DLD1 (cell line): Measurements from ENCODE around the gene ZNF90.
"Not testable (repeated sequence)": the region's sequence is repeated elsewhere in the genome, so short reads cannot be mapped to it uniquely, and the experiment has no call there.

Experiments
- in situ Hi-C: cut with HindIII; loops from 2 replicates; pipeline ENCODE4 v1.10.0; 2017; ENCODE audit warnings: low sequenced_read_pairs

The ZNF90 gene

DNA sequence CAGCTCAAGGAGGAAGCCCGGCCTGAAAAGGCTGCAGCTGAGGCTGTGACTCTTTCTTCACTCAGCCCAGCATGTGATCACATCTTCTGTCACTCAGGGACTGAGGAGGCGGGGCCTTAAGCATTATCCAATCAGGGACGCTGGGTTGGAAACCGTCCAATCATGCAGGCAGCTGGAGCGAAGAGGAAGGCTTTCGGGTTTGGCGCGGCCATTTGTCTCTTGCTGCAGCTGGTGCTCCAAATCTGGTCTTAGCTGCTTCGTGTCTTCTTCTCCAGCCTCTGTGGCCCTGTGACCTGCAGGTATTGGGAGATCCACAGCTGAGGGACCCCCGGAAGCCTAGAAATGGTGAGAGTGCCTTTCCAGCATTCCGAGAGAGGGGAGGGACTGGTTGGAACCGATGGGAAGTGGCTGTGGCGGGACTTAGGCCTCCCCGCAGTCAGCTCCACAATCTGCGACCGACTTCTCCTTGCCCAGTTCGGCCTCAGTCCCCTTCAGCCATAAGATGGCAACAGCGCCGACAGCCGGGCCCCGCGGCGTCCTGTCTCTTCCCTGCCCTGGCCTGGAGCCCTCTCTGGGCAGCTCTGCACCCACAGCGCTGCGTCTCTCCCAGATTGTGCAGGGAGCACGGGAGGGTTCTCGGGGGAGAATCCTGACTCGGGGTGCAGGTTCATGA is at the start of gene ZNF90:
ZNF90 (plus strand) TSS at position 210 of the 673 bp plus-strand sequence; CDS start at position 343, 133 bp downstream.
- in situ Hi-C loops: no loop called here

DNA sequence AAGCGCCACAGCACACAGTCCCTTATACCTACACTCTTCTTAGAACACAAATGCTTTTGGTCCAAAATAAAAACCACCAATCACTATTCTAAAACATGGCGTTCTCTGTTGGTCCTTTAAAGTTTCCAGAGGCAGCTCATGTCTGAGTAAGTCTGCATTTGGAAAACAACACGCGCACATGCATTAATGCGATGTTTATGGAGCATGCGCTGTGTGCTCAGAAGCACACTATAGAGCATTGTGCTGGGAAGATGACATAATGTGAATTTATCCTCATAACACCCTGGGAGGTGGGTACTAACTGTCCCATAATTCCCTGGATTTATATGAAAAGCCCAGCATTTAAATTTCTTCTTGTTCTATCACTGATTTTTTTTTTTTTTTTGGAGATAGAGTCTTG is 49.2 kb upstream of the ZNF90 start:
- in situ Hi-C loops: no loop called here

DNA sequence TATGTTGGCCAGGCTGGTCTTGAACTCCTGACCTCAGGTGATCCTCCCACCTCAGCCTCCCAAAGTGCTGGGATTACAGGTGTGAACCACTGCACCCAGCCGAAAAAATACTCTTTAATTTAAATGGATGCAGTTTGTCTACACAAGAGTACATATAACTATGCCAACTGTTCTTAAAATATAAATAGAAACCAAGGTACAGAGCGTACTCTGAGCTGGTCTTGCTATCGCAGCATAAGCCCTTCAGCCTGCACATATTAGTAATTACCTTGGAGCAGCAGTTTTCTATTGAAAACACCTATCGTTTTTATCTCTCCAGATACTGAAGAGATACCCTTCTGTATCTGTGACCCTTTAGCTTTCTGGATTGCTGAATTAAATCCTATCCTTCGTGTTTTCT is 41.9 kb upstream of the ZNF90 start:
- in situ Hi-C loops: no loop called here

DNA sequence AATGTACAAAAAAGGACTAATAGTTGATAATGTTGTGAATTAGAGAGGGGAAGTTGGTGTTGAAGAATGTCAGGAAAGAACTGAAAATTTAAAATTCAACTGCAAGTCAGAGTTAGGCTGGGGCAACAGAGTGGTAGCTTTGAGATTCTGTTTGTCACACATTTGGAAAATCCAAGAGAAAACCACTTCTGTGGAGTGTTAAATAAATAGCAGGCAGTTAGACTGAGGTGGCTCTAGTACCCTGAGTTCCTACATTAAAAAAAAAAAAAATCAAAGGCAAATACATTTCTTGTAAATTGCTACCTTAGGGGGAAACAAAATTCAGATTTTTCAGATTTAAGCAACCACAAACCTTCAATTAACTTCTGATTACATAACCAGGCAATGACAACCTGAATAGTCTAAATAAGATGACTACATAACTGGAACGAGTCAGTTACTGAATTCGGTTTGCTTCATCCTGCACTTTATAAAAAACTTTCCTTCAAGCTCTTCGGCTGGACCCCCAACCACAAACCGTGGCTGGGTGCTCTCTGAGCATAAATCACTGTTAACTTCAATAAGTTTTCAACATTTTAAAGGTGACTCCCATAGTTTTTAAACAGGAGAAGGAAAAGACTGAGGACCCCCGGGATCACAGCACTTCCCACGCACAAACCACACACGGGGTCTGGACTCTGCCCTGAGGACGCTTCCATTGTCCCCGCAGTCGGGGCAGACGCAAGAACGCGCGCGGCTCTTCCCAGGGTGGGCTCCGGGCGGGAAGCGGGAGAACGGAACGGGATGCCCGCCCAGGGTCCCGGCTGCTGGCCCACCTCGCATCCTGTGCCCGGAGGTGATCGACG is 39.2 kb upstream of the ZNF90 start:
- in situ Hi-C loops: no loop called here

DNA sequence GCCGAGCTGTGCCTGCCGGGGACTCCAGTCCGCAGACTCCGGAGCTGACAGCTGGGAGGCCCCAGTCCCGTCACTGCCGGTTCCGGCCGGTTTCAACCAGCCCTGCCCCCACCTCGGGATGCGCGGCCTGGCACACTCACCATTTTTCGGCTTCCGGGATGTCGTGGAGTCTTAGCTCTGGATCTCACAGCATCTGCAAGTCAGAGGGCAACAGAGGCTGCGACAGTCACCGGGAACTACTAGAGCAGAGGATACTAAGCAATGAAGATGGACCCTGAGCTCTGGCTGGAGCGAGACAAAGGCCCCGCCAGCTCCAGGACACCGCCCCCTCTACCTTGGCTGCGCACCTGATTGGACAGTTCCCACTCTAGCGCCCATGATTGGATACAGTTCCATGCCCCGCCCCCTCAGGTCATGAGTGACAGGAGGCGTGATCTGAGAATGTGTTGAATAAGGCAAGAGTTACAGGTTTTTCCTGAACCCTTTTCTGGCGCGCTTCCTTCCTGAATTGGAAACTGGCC is 38.5 kb upstream of the ZNF90 start, which contains the start of gene ZNF682:
ZNF682 (minus strand) TSS at position 303 of the 521 bp plus-strand sequence; CDS start at position 143, 160 bp downstream.
- in situ Hi-C loops: no loop called here

DNA sequence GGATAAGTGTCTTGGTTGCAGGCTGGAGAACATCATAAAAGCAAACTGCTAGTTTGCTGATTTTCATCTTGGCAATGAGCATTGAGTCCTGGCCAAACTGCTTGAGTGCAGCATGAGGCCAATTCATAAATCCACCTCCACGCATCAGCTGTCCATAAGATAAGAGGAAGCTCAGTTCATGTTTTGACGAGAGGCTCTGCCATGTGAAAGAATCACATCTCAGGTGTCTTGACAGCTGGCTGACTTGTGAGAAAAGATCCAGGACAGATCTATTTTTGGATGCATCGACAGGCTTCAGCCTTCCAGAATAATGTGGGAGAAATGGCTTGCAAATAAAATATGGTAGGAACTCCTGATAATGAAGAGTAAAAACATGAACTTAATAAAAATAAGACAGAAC is 33.1 kb upstream of the ZNF90 start:
- in situ Hi-C loops: no loop called here

DNA sequence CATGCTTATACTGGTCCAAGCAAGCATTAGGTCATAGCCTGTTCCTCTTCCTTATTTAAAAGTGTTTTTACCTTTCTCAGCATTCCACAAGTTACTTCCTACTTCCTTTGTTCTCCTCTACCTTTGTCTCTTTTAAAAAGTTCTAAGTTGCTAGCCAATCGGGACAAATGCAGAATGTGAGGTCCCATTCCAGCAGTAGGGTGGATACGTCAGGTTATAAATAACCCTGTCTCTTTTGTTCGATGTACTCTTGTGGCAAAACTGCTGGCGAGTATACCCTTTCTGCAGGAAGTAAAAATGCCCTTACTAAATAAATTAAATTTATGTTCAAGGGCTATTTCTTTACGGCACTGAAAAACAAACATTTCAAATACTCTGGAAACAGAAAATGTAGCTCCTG is 32.1 kb upstream of the ZNF90 start:
- in situ Hi-C loops: not testable (repeated sequence)

DNA sequence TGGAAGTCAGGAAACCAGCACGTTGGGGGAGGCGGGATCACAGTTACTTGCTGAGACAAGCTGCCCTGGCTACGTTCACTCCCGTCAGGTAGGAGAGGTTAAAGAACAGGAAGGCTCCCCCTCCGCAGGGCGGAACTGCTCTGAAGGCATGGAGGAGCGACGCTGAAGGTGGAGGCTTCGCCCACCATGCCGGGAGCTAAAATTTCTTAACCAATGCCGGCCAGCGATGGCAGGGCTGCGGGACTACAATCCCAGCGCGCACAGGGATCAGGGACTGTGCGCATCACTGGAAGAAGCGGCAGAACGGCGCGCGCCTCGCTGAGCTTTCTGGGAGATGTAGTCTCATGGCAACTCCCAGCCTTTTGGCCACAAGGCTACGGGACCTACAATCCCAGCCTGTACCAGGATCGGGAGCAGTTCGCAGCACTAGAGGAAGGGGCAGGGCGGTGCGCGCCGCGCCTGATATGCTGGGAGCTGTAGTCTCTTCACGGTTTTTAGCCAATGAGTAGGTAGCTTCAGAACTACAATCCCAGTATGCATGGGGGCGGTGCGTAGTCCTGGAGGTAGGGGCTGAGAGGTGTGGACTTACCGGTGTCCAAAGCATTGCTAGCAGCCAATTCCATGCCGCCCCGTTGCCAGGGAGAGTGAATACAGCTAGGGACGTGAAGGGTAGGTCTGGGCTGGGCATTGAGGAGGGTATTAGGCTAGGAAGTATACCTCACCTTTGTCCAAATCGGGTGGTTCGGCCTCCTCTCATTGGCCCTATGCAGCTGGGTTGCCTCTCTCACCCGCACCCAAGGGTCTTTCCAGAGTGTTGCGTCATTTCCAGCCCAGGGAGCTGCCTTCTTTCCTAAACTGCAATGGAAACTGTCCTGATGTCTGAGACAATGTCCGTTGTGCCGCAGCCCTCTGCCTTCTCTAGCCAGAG is 25.7 kb upstream of the ZNF90 start:
- in situ Hi-C loops: no loop called here

DNA sequence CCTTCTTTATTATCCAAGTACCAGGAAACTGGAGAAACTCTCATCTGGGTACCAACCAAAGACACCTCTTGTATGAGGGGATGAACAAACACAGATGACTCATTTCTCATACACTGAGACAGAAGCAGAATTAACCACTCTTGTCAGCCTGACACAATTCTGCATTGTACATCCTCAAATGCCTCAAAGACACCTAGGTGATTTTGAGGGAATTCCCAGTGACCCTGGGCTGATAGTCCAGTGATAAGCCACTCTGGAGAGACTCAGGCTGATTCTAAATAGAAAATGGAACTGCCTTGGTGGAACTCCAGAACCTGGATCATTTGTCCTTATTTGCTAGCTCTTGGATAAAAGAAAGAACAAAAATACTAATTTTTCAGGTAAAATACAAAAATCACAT is 19.1 kb upstream of the ZNF90 start:
- in situ Hi-C loops: not testable (repeated sequence)

DNA sequence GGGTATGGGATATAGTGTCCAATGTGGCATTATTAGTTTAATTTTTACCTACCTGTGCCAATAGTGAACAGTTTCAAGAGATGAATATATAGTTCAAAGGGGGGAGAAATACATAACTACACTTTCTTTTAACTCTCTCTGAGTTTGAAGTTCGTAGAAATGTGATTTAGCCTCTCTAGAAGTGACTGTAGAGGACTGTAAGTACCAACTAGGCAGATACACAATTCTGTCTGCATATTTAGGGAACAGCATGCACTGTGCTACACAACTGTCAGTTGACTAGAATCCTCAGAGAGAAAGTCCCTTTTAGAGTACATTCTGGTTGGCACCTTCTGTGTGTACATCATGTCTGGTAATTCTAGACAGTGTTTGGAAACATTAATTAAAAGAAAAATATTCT is 17.5 kb upstream of the ZNF90 start:
- in situ Hi-C loops: no loop called here

DNA sequence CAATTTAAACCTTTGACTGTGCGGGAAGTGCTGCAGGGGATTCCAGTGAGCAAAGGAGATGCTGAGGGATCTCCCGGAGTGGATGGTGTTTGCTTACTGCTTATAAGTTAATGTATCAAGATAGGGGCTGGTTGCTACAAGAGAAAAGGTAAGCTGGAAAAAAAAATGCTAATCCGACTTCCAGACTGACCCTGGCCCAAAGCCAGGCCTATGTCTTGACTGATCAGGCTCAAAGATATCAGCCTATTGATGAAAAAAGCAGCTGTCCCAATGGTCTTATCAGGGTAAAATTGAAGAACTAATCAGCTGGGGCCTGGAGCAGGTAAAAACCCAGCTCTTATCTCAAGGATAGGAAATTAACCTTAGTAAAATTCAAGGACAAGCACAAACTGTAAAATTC is 10.9 kb upstream of the ZNF90 start:
- in situ Hi-C loops: no loop called here

DNA sequence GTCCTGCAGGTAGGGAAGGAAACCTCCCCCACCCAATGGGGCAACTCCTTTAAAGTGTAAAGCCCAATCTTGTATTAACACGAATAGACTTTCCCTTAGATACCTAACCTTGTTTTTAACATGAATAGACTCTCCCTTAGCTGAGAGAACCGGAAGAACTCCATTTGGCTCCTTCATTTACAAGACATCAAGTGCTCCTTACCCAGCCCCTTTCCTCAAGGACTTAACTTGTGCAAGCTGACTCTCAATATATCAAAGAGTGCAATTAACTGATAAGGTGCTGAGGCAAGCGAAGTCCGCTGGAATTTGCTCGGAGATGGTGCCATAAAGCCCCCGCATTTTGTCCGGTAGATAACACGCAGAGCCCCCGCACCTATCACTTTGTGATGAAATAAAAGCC is 9.9 kb upstream of the ZNF90 start:
- in situ Hi-C loops: no loop called here

DNA sequence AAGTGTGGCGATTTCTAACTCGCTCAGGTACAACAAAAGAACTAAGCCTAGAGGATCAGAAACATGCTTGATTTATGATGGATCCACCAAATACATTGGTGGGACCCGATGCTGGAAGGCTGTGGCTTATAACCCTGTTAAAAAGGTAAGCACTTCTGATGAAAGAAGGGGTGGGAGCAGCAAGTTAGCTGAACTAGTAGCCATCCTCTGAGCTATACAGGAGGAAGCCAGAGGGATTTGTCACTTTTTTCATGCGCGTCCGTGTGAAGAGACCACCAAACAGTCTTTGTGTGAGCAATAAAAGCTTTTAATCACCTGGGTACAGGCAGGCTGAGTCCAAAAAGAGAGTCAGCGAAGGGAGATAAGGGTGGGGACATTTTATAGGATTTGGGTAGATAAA is 9.2 kb upstream of the ZNF90 start:
- in situ Hi-C loops: not testable (repeated sequence)

DNA sequence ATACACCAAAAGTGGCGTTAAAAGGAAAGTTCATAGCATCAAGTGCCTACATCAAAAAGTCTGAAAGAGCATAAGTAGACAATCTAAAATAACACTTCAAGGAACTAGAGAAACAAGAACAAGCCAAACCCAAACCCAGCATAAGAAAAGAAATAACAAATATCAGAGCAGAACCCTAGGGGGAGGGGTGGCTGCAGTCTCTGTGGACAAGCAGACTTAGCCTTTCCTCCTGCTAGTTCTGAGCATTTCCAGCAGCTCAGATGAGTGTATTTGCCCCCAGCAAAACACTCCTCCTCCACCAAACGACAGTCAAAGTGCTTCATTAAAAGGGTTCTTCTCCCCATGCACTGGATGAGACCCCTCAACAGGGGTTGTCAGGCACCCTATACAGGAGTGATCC is 7.1 kb upstream of the ZNF90 start:
- in situ Hi-C loops: no loop called here

DNA sequence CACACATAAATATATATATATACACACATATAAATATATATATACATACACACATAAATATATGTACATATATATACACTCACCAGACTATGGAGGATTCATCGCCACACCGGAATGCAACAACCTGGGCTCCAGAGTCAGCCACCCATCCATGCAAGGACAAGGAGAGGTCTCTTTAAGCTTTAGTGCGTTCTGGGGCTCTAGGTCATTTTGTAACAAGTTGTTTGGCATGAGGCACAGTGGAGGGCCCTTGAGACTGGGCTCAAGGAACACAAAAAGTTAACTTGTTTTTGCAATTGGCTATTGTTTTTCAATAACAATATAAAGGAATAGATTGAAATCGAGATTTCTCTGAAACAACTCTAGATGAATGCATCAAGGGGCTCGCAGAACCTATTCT is 4.9 kb upstream of the ZNF90 start:
- in situ Hi-C loops: no loop called here

DNA sequence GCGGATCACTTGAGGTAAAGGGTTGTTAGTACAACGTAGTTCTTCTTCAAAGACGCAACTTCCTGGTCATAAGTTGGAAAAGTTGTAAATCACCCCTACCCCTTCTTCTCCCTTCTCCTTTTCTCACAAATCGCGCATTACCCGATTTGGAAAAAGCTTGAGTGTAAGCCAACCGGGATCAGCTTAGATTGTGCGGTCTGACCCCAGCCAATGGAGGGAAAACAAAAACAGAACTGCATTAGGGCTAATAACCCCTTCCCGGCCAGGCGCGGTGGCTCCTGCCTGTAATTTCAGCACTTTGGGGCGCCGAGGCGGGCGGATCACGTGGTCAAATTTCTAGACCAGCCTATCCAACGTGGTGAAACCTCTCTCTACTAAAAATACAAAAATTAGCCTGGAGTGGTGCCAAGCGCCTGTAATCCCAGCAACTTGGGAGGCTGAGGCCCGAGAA is 806 bp downstream of the ZNF90 start:
- in situ Hi-C loops: no loop called here

DNA sequence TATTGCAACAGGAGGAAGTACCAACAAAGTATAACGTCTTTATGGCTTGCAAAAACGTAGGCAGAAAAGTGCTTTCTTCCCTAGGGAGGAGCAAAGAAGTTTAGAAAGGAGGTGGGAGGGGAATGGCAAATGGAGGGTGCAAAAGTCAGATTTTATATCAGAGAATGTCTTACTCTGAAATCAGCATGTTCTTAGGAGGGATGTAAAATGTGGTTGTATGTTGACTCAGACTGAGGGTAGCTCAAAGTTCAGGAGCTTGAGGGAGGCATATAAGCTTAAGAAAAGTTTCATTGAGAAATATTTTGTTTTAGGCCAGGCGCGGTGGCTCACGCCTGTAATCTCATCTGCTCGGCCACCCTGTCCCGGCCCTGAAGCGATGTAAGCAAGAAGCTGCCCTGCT is 1.7 kb downstream of the ZNF90 start:
- in situ Hi-C loops: no loop called here

DNA sequence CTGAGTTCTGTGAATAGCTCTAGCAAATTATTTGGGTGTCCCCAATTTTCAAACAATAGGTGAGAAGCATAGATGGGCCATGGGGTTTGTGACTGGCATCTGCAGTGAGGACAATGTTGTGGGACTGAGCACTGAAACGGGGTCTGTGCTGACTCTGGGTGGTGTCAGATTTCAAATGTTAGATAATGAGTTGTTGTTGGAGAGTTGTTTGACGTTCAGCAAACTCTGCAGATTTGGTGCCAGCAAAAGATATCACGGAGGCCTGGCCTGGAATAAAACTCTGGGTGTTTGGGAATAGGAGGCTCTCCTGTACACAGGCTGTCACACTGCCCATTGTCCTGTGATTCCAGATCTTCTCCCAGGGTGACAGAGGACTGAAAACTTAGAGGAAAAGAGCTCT is 2.9 kb downstream of the ZNF90 start:
- in situ Hi-C loops: no loop called here

DNA sequence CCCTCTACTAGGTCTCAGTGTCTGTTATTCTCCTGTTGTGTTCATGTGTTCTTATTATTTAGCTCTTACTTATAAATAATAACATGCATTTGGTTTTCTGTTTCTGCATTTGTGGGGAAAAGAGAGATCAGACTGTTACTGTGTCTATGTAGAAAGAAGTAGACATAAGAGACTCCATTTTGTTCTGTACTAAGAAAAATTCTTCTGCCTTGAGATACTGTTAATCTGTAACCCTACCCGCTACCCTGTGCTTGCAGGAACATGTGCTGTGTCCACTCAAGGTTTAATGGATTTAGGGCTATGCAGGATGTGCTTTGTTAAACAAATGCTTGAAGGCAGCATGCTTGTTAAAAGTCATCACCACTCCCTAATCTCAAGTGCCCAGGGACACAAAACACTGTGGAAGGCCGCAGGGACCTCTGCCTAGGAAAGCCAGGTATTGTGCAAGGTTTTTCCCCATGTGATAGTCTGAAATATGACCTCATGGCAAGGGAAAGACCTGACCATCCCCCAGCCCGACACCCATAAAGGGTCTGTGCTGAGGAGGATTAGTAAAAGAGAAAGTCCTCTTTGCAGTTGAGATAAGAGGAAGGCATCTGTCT is 4.5 kb downstream of the ZNF90 start:
- in situ Hi-C loops: not testable (repeated sequence)

DNA sequence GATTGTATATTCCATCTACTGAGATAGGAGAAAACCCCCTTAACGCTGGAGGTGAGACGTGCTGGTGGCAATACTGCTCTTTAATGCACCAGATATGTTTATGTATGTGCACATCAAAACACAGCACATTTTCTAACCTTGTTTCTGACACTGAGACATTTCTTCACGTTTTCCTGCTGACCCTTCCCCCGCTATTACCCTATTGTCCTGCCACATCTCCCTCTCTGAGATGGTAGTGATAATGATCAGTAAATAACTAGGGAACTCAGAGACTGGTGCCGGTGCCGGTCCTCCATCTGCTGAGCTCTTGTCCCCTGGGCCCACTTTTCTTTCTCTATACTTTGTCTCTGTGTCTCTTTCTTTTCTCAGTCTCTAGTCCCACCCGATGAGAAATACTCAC is 5.1 kb downstream of the ZNF90 start:
- in situ Hi-C loops: not testable (repeated sequence)
